Activated CD8-positive, alpha-beta T cell treated with anti-CD3 and anti-CD28 coated beads for 36 hours (primary cell): ENCODE data around the gene TRABD2B. TPM values are rescaled to one million over a fixed set of nuclear protein-coding genes. Genes with fewer than 3 reads are reported as not detected.

Experiments used
- ATAC-seq: fragments of 200-7000 bp; cut with Tn5 transposase; one replicate; pipeline ENCODE4 v1.10.0; 2021; ENCODE audit warnings: mild to moderate bottlenecking, moderate library complexity
- CTCF ChIA-PET: fragments of 350-600 bp; sonication (Branson Sonifier 250); formaldehyde crosslinking; loops from one replicate; lab custom pipeline; 2021; ENCODE audit warnings: antibody characterized with exemption; lab: Charles Lee
- POLR2A ChIA-PET: fragments of 350-600 bp; sonication (Branson Sonifier 250); formaldehyde crosslinking; loops from one replicate; lab custom pipeline; 2021; ENCODE audit warnings: antibody characterized with exemption; lab: Charles Lee
- DNase-seq: peaks from one replicate; pipeline ENCODE4 v3.0.0-alpha.2; 2020
- H3K27ac Mint-ChIP-seq: one replicate; pipeline ENCODE4 v1.8.0; 2021; ENCODE audit warnings: mild to moderate bottlenecking, mixed read lengths
- H3K27me3 Mint-ChIP-seq: one replicate; pipeline ENCODE4 v1.8.0; 2021; ENCODE audit warnings: mixed read lengths
- H3K36me3 Mint-ChIP-seq: one replicate; pipeline ENCODE4 v1.8.0; 2021; ENCODE audit warnings: low read depth, mixed read lengths
- H3K4me1 Mint-ChIP-seq: one replicate; pipeline ENCODE4 v1.8.0; 2021; ENCODE audit warnings: low read depth, mixed read lengths
- H3K4me3 Mint-ChIP-seq: one replicate; pipeline ENCODE4 v1.8.0; 2021; ENCODE audit warnings: mild to moderate bottlenecking, moderate library complexity, mixed read lengths
- H3K9me3 Mint-ChIP-seq: one replicate; pipeline ENCODE4 v1.8.0; 2021; ENCODE audit warnings: mixed read lengths
- intact Hi-C: fragments of 100-400 bp; cut with micrococcal nuclease; formaldehyde crosslinking; loops from one replicate; pipeline ENCODE4 v1.10.0; 2022
- total RNA-seq, 2 experiments: library from RNA; stranded (reverse); gene quantifications; one replicate each; pipeline ENCODE4 v1.2.3, GENCODE V29; 2021
- TF ChIP-seq, protein P1 (sequence below): fragments of 200-600 bp; IDR thresholded peaks from one replicate; pipeline ENCODE4 v1.8.0; 2022; ENCODE audit warnings: antibody characterized with exemption, mild to moderate bottlenecking

Gene TRABD2B
- total RNA-seq, 2 experiments from 2014 or later: not detected

DNA sequence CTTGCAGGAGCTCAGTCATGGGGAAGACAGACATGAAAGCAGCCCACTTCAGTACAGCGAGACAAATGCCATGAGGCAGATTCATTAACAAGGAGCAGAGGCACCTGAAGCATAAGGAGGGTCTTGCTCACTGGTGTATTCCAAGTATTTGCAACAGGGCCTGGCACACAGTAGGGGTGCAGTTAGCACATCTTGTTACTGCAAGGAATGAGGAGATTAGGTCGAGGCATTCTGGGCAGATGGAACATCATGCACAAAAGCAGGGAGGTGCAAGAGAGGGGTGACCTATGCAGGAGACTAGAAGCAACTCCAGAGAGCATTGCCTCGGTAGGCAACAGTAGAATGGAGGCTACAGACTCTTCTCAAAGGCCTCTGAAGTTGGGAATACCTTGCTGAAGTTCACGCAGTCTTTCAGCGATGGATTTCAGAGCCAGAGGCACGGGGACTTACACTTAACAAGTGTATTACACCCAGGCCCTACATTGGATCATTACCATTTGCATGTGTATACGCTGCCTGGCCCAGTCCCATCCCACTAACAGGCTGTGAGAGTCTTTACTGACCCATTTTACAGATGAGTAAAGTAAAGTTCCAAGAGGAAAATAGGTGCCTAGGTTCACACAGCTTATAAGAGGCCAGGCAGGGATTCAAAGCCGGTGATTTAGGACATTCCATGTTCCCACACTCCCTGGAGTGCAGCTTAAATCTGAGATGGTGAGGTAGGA is 82.1 kb downstream of the TRABD2B start:
- peaks cover 3% of the 10 kb centered on the region for H3K27me3 Mint-ChIP-seq
- TF ChIP-seq, protein P1, sequence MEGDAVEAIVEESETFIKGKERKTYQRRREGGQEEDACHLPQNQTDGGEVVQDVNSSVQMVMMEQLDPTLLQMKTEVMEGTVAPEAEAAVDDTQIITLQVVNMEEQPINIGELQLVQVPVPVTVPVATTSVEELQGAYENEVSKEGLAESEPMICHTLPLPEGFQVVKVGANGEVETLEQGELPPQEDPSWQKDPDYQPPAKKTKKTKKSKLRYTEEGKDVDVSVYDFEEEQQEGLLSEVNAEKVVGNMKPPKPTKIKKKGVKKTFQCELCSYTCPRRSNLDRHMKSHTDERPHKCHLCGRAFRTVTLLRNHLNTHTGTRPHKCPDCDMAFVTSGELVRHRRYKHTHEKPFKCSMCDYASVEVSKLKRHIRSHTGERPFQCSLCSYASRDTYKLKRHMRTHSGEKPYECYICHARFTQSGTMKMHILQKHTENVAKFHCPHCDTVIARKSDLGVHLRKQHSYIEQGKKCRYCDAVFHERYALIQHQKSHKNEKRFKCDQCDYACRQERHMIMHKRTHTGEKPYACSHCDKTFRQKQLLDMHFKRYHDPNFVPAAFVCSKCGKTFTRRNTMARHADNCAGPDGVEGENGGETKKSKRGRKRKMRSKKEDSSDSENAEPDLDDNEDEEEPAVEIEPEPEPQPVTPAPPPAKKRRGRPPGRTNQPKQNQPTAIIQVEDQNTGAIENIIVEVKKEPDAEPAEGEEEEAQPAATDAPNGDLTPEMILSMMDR: no peak
- no peaks in the 10 kb centered on the region for H3K36me3 Mint-ChIP-seq
- no peak overlapping the region for H3K27ac Mint-ChIP-seq
- no peaks in the 10 kb centered on the region for H3K9me3 Mint-ChIP-seq
- CTCF ChIA-PET: no interaction called here
- no peak for DNase-seq
- intact Hi-C loops: no loop called here
- no peak overlapping the region for H3K4me3 Mint-ChIP-seq
- no peaks in the 10 kb centered on the region for H3K4me1 Mint-ChIP-seq
- POLR2A ChIA-PET: no interaction called here
- no peak for ATAC-seq

DNA sequence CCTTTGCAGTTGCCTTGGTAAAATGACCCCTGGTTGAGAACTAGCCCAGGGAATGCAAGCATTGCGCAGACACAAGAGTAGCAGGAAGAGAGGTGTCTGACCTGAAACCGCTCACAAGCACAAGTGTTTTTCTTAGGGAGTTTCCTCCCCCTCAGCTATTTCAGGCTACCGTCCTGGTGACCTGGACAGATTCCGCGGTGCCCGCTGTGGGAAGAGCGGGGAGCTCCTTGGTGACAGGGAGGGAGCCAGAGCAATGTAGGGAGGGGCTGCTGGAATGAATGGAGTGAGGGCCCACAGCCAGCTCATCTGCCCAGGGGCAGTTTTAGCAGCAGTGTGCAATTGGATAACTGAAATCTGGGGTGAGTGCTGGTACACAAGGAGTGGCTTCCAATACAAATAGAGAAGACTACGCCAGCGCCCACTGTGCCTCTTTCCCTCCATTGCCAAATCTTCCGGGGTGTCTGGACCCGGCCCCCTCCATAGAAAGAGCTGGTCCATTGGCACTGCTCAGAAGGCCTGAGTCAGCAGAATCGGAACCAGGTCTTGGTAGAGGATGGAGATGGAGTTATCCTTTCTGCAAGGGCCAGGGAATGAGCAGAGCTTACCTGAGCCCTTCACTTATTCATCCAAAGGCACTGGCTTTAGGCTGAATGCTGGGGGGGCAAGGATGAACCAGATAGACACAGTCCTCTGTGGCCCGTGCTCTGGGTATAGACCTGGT is 82.8 kb downstream of the TRABD2B start:
- Mint-ChIP-seq H3K36me3 (no peaks in the 10 kb centered on the region), H3K27ac (no peak overlapping the region), H3K27me3 (peaks cover 3% of the 10 kb centered on the region), H3K4me3 (no peak overlapping the region), H3K4me1 (no peaks in the 10 kb centered on the region), H3K9me3 (no peaks in the 10 kb centered on the region)
- DNase-seq: no peak
- ChIA-PET POLR2A (no interaction called here), CTCF (no interaction called here)
- TF ChIP-seq, protein P1: no peak
- intact Hi-C loops: no loop called here
- ATAC-seq: no peak

DNA sequence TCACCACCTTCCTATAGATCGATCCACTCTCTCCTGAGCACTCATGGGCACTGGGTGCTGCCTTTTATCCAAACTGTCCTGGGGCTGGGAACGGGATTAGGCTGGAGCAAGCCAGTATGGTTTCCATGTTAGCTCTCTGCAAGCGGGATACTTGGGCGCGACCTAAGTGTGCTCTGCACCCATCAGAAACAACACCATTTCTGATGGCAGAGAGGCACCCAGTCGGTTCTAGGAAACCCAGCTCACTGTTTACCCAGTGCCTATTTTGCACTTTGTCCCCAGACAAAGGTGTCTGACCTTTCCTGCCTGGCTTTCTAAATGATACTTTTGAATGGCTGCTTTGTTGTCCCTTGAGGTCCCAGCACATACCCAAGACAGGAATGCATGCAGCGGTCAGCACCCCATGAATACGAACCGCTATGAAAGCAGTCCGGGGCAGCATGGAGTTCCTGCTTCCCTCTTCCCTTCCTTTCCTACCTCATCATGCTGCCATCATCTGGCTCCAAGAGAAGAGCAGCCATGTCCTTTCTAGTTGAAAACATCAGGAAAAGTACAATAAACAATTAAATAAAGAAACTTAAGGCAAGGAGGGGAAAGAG is 83.9 kb downstream of the TRABD2B start:
- Mint-ChIP-seq H3K4me1 (no peaks in the 10 kb centered on the region), H3K27me3 (peaks cover 6% of the 10 kb centered on the region), H3K4me3 (no peak overlapping the region), H3K9me3 (no peaks in the 10 kb centered on the region), H3K36me3 (no peaks in the 10 kb centered on the region), H3K27ac (no peak overlapping the region)
- DNase-seq: no peak
- ChIA-PET CTCF (no interaction called here), POLR2A (no interaction called here)
- intact Hi-C loops: no loop called here
- TF ChIP-seq, protein P1: no peak
- ATAC-seq: no peak

DNA sequence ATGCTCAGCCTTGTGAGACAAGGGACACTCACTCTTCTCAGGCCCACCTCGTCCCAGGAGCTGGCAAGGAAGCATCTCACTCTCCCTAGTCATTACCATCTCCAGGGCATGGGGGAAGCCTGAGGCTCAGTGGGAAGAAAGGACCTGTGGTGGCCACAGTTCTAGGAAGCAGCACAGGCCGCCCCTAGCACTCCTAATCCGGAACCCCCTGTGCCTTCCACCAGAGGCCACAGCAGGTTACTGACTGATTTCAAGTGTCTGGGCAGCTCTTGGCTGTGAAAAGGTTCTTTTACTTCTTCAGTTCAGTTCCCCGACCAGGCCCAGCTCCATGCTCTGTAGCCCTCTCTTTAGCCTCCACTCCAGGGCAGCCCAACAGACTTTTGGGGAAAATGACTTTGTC is 84.4 kb downstream of the TRABD2B start:
- Mint-ChIP-seq H3K27me3 (peaks cover 8% of the 10 kb centered on the region), H3K27ac (no peak overlapping the region), H3K9me3 (no peaks in the 10 kb centered on the region), H3K4me1 (no peaks in the 10 kb centered on the region), H3K36me3 (no peaks in the 10 kb centered on the region), H3K4me3 (no peak overlapping the region)
- POLR2A ChIA-PET: no interaction called here
- ATAC-seq (no peak), DNase-seq (no peak)
- CTCF ChIA-PET: no interaction called here
- TF ChIP-seq, protein P1: no peak
- intact Hi-C loops: no loop called here

DNA sequence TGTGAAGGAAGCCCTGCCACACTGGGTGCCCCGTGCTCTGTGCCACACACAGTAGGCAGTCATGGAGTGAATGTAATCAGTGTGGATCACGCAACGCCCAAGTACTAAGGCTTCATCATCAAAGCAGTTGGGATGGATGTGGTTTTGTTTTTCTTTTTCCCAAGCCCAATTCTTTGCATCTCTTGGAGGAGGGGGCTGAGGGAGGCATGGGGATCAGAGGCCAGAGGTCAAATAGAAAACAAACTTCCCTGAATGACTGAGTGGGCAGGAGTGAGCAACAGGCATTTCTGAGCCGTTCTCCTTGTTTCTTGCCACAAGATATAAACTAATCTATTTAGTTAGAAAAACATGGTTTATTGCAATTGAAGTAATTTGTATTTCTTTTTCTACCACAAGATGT is 85.3 kb downstream of the TRABD2B start:
- Mint-ChIP-seq H3K36me3 (no peaks in the 10 kb centered on the region), H3K9me3 (no peaks in the 10 kb centered on the region), H3K4me1 (no peaks in the 10 kb centered on the region), H3K4me3 (no peak overlapping the region), H3K27me3 (peaks cover 8% of the 10 kb centered on the region), H3K27ac (no peak overlapping the region)
- POLR2A ChIA-PET: no interaction called here
- no peak for DNase-seq
- CTCF ChIA-PET: no interaction called here
- intact Hi-C loops: no loop called here
- TF ChIP-seq, protein P1: no peak
- no peak for ATAC-seq
